GM19438 (cell line): ENCODE measurements around the gene CREB3L4.

Experiments
- ATAC-seq: cut with Tn5 transposase; IDR thresholded peaks from one replicate; pipeline ENCODE4 v1.9.1; 2021; ENCODE audit warnings: low read depth; ENCODE audit not compliant: unreplicated experiment

CREB3L4 gene

GRCh38 chr1:153936011-153936802 is 31.5 kb upstream of the CREB3L4 start:
- ATAC-seq: no peak

DNA sequence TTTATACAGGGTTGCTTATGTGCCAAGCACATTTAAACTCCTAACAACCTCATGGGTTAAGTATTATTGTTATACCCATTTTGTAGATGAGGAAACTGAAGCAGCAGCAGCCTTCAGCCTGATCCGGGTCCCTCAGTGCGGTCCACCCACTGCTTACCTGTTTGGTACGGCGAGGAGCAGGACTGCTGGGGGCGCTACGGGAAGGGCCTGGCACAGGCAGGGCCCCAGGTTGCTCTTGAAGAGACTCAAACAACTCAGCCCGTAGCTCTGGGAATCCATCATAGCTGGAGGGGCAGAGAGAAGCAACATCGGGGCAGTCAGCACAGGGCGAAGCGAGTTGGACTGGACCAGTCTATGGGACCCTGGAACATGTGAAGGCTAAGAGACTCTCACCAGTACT is 30.4 kb upstream of the CREB3L4 start:
- ATAC-seq: no peak

DNA sequence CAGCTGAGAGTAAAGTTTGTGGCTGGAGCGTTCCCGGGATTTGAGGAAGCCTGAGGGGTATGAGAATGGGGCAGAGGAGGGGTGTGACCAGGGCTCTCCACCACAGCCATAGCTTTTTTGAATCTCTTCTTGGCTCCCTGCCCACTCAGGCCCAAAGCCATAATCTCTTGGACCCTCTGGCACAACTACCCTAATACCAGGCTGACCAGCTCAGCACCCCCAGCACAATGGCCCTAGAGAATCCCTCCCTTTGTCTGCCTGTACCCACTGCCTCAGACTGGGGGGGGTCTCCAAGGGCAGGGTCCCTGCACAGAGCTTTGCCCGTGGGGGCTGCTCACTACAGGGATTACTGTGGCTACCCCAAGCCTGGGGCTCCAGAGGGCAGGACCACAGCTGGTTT is 28.7 kb upstream of the CREB3L4 start:
- ATAC-seq: no peak

- ATAC-seq: no peak
Measured at GRCh38 chr1:153939476-153939875, 28.2 kb upstream of the CREB3L4 start.

- no peak for ATAC-seq
Measured at GRCh38 chr1:153940756-153941155, 26.9 kb upstream of the CREB3L4 start.

GRCh38 chr1:153941826-153942725 is 25.6 kb upstream of the CREB3L4 start:
- ATAC-seq: no peak

DNA sequence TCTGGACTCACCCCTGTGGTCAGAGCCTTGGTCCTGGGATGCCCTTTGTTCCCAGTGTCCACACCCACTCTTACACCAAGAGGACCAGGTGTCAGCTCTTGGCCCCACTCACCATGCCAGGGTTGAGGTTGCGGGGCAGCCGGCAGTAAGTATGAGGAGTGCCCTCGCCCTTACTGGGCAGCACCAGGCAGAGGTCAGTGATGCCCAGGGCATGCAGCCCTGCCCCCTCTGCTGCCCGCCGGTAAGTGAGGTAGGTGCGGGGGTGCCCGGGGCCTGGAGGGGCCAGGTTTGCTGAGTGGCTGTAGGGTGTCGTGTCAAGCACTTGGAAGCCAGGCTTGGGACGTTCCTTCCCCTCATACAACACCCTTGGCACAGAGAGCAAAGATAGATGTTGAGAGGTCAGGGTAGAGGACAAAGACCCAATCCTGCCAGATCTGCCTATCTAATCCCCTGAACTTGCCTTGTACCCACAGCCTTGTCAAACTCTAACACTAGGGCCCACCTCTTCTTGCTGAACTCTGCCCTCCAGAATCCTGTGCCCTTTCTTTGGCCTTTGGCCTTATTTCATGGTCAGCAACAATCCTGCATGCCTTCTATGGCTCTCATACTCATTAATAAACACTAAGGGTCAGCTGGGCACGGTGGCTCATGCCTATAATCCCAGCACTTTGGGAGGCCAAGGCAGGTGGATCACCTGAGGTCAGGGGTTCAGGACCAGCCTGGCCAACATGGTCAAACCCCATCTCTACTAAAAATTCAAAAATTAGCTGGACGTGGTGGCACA is 24.7 kb upstream of the CREB3L4 start:
- ATAC-seq: no peak

GRCh38 chr1:153944005-153944826 is 23.5 kb upstream of the CREB3L4 start:
- no peak for ATAC-seq

GRCh38 chr1:153944827-153945117 is 22.9 kb upstream of the CREB3L4 start:
- ATAC-seq: no peak

- no peak for ATAC-seq
Measured at GRCh38 chr1:153945131-153945794, 22.4 kb upstream of the CREB3L4 start.

GRCh38 chr1:153945795-153946621 is 21.7 kb upstream of the CREB3L4 start:
- ATAC-seq: peak; percentile 73

- peak; percentile 65 for ATAC-seq
Measured at GRCh38 chr1:153946622-153947241, 21.0 kb upstream of the CREB3L4 start, which contains the start of gene DENND4B. Gene DENND4B, minus strand, starts transcription at chr1:153946718. Its CDS starts 2,344 bp downstream, at chr1:153944374.

GRCh38 chr1:153951183-153951582 is 16.5 kb upstream of the CREB3L4 start:
- no peak for ATAC-seq

DNA sequence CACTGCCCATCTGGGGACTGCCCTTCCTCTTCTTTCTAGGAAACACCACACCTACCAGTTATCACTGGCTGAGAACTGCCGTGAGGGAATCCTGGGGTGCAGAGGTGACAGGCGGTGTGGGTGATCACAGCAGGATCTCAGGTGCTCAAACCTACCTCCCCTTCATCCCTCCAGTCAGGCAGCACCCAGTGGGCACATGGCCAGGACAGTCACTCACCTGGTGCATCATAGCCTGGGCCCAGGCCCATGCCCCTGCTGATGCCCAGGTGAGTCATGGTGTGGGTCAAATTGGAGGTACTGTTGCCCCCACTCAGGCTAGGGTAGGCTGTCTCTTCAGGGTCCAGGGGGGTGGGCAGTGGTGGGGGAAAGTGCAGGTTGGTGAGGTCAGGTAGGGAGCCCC is 15.9 kb upstream of the CREB3L4 start:
- ATAC-seq: no peak

- ATAC-seq: no peak
Measured at GRCh38 chr1:153953859-153954365, 13.8 kb upstream of the CREB3L4 start.

DNA sequence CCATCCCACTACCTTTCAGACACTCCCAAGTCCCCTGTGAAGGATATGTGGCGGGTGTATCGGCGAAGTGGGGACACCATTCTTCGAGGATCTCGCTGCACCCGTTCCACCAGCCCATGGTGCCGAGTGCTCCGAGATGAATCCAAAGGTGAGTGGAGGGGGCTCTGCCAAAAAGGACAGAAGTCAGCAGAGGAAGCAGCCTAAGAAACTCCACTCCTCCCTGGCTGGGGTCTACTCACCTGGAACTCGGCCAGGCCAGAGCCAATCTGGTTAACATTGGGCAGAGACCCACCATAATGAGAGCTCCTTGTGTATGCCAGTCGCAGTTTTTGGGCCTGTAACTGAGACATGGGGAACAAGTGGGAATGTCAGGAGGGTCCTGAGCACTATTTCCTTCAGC is 12.9 kb upstream of the CREB3L4 start:
- no peak for ATAC-seq

- ATAC-seq: no peak
Measured at GRCh38 chr1:153956997-153957715, 10.5 kb upstream of the CREB3L4 start.

DNA sequence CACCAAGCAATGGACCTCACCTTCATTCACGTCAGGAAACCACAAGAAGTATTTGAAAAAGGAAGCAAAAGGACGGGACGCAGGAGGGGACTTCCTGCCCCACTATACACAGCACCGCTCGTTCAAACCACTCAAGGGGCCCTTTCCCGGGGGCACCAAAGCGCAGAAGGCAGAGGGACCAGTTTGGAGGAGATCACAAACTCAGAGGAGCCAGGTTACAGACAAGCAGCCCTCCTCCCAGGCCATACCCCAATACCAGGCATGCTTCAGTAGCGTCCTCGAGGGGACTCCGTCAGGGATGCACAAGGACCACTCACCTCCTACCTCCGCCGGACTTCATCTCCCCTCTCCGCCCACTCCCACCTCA is 10.0 kb upstream of the CREB3L4 start:
- peak; percentile 18 for ATAC-seq
